ENCODE results near the gene NMNAT3. TPM values are rescaled to one million over a fixed set of nuclear protein-coding genes. Genes with fewer than 3 reads are reported as not detected.

Gene NMNAT3
- total RNA-seq, 1 experiment from 2014 or later: 1.0 TPM

DNA sequence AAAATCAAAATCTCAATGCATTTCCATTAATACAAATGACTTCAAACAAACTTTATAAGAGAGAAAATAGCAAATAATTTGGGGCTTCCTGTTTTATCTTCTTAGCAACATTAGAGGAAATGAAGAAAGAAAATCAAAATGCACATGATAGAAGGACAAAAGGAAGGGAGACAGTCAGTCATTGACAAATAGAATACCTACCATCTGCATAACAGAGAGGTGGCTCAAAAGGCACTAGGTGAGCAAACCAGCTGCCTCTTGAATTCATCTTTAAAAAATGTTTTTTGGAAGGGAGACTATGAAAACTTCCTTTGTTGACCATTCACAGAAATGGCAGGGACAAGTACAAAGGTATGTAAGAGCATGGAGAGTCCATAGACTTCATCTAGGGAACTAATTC lies 9.4 kb downstream of the NMNAT3 start:
- no peak for DNase-seq (ENCODE audit: unreplicated experiment)
- Mint-ChIP-seq H3K27ac (ENCODE audit: low read depth, unreplicated experiment) (no peak overlapping the region), H3K36me3 (ENCODE audit: insufficient read depth, unreplicated experiment) (no peaks in the 10 kb centered on the region), H3K9me3 (ENCODE audit: unreplicated experiment) (no peaks in the 10 kb centered on the region), H3K4me3 (ENCODE audit: unreplicated experiment) (no peak overlapping the region), H3K4me1 (ENCODE audit: insufficient read depth, unreplicated experiment) (no peaks in the 10 kb centered on the region), H3K27me3 (ENCODE audit: insufficient read depth, unreplicated experiment) (no peaks in the 10 kb centered on the region)
- ChIA-PET CTCF (interaction anchor here (0.7 kb wide), 1 partner anchor 945 kb away, joined by 7 read pairs; no protein-coding TSS in a partner anchor), POLR2A (interaction anchor here (0.6 kb wide), 1 partner anchor 233 kb away, joined by 3 read pairs; no protein-coding TSS in a partner anchor)
- BruUV-seq (replicated peaks): no TSS peak
- TF ChIP-seq, protein P1, sequence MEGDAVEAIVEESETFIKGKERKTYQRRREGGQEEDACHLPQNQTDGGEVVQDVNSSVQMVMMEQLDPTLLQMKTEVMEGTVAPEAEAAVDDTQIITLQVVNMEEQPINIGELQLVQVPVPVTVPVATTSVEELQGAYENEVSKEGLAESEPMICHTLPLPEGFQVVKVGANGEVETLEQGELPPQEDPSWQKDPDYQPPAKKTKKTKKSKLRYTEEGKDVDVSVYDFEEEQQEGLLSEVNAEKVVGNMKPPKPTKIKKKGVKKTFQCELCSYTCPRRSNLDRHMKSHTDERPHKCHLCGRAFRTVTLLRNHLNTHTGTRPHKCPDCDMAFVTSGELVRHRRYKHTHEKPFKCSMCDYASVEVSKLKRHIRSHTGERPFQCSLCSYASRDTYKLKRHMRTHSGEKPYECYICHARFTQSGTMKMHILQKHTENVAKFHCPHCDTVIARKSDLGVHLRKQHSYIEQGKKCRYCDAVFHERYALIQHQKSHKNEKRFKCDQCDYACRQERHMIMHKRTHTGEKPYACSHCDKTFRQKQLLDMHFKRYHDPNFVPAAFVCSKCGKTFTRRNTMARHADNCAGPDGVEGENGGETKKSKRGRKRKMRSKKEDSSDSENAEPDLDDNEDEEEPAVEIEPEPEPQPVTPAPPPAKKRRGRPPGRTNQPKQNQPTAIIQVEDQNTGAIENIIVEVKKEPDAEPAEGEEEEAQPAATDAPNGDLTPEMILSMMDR (IDR thresholded peaks at IDR 0.05; ENCODE audit: unreplicated experiment): no peak
- intact Hi-C loops (cut with micrococcal nuclease): no loop called here

DNA sequence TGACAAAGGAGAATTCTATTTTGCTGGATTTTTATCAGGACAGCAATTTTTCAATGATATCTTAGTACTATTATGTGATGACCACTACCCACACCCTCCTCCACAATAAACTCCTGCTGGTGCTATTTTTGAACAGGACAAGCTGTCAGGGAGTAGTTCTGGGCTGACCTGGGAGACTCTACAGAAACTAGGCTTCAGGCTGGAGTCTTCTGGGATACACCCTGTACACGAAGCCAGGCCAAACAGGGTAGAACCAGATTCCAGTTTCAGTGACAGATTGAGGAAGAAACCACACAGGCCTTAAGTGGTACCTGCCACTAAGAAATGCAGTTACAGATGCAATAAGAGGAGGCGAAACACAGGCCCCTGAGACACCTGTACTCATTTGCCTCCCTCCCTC lies 12.8 kb downstream of the NMNAT3 start:
- H3K4me1 Mint-ChIP-seq (ENCODE audit: insufficient read depth, unreplicated experiment): no peaks in the 10 kb centered on the region
- H3K4me3 Mint-ChIP-seq (ENCODE audit: unreplicated experiment): no peak overlapping the region
- POLR2A ChIA-PET: interaction anchor here (0.7 to 1.5 kb wide), 3 partner anchors 11 to 231 kb away, joined by 3 to 4 read pairs (median 4); no protein-coding TSS in a partner anchor
- no peaks in the 10 kb centered on the region for H3K27me3 Mint-ChIP-seq (ENCODE audit: insufficient read depth, unreplicated experiment)
- no peak for DNase-seq (ENCODE audit: unreplicated experiment)
- CTCF ChIA-PET: interaction anchor here (0.5 kb wide), 1 partner anchor 10 kb away, joined by 3 read pairs; no protein-coding TSS in a partner anchor
- TF ChIP-seq, protein P1 (IDR thresholded peaks at IDR 0.05; ENCODE audit: unreplicated experiment): no peak
- H3K36me3 Mint-ChIP-seq (ENCODE audit: insufficient read depth, unreplicated experiment): no peaks in the 10 kb centered on the region
- no TSS peak for BruUV-seq (replicated peaks)
- H3K9me3 Mint-ChIP-seq (ENCODE audit: unreplicated experiment): no peaks in the 10 kb centered on the region
- intact Hi-C loops (cut with micrococcal nuclease): no loop called here
- no peak overlapping the region for H3K27ac Mint-ChIP-seq (ENCODE audit: low read depth, unreplicated experiment)

DNA sequence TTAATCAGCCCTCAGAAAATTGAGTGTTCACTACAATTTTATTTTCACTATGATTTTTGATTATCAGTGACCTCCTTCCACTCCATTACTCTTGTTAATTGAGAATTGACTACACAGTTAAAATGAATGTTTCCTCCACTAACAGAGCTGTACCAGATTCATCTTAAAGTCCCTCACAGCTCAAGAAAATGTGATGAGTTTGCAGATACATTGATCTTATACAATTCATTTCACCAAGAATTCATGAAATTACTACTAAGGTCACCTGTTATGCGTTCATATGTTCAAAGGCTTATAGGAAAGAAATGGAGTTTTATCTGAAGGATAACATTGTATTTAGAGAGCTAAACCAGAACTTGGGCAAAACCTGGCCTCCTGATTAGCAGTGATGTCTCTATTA lies 17.5 kb downstream of the NMNAT3 start:
- no TSS peak for BruUV-seq (replicated peaks)
- no peak overlapping the region for H3K4me3 Mint-ChIP-seq (ENCODE audit: unreplicated experiment)
- H3K4me1 Mint-ChIP-seq (ENCODE audit: insufficient read depth, unreplicated experiment): no peaks in the 10 kb centered on the region
- ChIA-PET CTCF (no interaction called here), POLR2A (no interaction called here)
- no peaks in the 10 kb centered on the region for H3K27me3 Mint-ChIP-seq (ENCODE audit: insufficient read depth, unreplicated experiment)
- TF ChIP-seq, protein P1 (IDR thresholded peaks at IDR 0.05; ENCODE audit: unreplicated experiment): no peak
- no peaks in the 10 kb centered on the region for H3K36me3 Mint-ChIP-seq (ENCODE audit: insufficient read depth, unreplicated experiment)
- no peaks in the 10 kb centered on the region for H3K9me3 Mint-ChIP-seq (ENCODE audit: unreplicated experiment)
- no peak for DNase-seq (ENCODE audit: unreplicated experiment)
- intact Hi-C loops (cut with micrococcal nuclease): no loop called here
- H3K27ac Mint-ChIP-seq (ENCODE audit: low read depth, unreplicated experiment): no peak overlapping the region

DNA sequence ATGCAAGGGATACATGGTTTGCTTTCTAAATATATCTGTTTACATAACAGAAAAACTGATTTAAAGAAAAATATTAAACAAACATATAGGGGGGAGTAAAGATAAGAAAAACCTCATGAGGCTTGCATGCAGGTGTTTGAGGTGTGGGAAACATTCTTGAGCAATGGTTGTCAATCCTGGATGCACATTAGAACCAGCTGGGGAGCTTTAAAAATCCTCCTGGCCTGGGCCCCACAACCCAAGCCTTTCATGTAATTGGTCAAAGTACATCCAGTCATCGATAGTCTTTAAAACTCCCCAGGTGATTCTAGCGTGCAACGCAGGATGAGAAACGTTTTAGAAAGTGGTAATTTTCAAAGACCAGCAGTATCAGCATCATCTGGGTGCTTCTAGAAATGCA lies 18.3 kb downstream of the NMNAT3 start:
- CTCF ChIA-PET: no interaction called here
- Mint-ChIP-seq H3K9me3 (ENCODE audit: unreplicated experiment) (no peaks in the 10 kb centered on the region), H3K4me3 (ENCODE audit: unreplicated experiment) (no peak overlapping the region), H3K27me3 (ENCODE audit: insufficient read depth, unreplicated experiment) (no peaks in the 10 kb centered on the region), H3K4me1 (ENCODE audit: insufficient read depth, unreplicated experiment) (no peaks in the 10 kb centered on the region), H3K27ac (ENCODE audit: low read depth, unreplicated experiment) (no peak overlapping the region), H3K36me3 (ENCODE audit: insufficient read depth, unreplicated experiment) (no peaks in the 10 kb centered on the region)
- TF ChIP-seq, protein P1 (IDR thresholded peaks at IDR 0.05; ENCODE audit: unreplicated experiment): no peak
- POLR2A ChIA-PET: no interaction called here
- DNase-seq (ENCODE audit: unreplicated experiment): no peak
- BruUV-seq (replicated peaks): no TSS peak
- intact Hi-C loops (cut with micrococcal nuclease): no loop called here
